GM18909 (cell line): ENCODE results near the gene ZGPAT.

Experiments
- ATAC-seq: cut with Tn5 transposase; IDR thresholded peaks from one replicate; pipeline ENCODE4 v1.9.1; 2021; ENCODE audit warnings: mild to moderate bottlenecking; ENCODE audit not compliant: unreplicated experiment, poor library complexity

The ZGPAT gene

DNA sequence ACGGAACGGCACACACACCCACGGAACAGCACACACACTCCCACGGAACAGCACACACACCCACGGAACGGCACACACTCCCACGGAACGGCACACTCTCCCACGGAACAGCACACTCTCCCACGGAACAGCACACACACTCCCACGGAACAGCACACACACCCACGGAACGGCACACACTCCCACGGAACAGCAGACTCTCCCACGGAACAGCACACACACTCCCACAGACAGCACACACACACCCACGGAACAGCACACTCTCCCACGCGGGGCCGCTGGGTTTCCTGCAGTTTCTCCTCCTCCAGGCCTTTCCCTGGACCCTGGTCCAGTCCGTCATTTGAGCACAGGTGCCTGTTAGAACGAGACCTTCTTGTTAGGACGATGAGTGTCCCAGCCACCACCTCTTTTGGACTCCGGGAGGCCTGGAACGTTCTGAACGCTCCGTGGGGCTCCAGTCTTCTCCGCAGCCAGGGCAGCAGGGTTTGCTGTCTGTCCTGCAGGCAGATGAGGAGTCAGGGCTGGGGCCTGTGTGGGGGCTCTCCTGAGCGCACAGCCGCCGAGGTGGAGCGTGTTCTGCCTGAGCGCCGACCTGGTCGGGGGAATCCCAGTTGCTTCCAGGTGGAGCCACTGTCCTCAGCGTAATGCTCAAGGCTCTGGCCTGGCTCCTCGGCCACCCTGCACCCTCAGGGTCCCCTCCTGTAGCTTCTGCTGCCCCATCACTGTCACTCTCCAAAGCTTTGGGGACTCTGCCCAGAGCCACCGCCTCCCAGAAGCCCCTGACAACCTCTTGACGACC, 29.0 kb upstream of the ZGPAT start:
- ATAC-seq = no peak

DNA sequence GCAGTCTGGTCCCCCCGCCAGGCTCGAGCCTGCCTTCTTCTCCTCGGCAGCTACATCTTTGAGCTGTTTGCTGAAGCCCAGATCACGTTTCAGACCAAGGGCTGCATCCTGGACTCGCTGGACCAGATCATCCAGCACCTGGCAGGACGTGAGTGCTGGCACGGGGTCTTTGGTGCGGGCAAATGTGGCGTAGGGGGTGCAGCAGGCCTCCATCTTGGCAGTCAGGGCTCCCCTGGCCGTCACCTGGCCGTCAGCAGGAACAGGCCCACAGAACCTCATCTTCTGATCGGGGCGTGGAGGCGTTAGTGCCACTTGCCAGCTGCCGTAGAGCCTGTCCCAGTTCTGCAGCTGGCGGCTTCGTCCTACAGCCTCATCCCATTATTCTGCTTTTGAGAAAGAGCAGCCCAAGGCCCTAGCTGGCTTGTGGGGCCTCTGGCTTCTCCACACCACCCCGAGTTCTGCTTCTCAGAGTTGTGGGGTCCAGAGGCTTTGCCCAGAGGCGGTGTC, 28.0 kb upstream of the ZGPAT start:
- ATAC-seq = no peak

DNA sequence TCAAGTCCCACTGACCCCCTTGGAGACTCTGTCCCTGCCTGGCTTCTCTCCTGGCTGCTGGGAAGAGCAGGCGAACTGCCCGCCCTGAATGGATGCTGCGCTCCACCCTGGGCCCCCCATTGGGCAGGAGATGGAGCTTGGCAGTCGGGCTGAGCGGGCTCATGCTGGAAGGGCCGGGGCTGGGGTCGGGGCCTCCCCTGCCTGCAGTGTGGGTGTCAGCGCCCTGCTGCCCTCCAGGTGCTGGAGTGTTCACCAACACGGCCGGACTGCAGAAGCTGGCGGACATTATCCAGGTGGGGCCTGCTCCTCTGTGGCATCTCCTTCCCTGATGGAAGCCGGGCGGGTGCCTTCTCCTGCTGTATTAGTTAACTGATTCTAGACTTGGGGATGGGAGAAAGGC, 27.4 kb upstream of the ZGPAT start:
- no peak for ATAC-seq

DNA sequence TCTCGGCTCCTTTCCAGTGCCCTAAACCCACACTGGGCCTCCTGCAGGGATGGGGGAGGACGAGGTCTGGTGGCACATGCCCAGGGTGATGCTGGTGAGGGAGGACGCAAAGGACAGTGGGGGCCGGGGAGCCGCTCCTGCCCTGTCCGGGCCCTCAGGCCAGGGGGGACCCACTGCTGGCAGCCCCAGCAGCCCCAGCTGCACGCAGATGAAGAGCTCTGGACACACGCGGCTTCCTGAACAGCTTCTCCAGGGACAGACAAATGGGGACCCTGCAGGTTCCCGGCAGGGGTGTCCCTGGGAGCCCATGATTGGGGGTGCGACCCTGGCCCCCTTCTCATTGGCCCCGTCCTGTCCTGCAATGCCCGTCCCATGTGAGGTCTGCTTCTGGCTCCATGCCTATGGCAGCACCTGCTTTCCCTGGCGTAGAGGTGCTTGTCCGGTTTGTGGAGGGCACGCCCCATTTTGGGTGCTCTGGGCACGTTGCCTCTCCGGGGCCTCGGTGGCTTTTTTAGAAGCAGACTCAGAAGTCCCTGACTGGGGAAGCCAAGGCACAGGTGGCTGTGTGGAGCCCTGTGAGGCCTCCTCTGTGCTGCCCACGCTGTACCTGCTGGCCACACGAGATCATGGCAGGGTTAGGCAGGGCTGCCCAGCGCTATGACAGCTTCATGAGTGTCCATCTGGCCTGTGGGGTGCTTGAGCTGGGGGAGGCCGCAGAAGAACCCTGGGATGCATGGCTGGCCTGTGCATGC, 26.8 kb upstream of the ZGPAT start:
- ATAC-seq = no peak

DNA sequence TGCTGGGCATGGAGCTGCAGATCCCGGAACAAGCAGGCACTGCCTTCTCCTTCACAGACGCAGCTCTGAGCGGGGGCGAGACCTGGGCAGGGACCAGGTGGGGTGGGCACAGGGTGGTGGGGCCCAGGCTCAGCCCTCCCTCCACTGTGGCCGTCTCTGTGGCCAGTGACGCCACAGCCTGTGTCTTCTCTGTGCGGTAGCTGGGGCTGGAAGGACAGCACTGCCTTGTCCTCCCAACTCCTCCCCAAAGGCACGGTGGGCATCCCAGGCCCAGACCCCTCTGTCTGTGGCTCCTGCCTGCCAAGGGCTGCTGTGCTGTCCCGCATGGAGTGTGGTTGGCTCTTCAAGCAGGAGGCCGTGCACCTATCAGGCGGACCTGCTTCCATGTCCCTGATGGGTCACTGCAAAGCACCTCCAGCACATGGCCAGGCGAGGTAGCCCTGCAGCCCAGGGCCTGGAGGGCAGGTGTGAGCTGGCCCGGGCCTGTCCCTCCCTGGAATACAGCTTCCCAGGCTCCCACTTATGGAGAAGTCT, 26.2 kb upstream of the ZGPAT start:
- ATAC-seq = no peak

DNA sequence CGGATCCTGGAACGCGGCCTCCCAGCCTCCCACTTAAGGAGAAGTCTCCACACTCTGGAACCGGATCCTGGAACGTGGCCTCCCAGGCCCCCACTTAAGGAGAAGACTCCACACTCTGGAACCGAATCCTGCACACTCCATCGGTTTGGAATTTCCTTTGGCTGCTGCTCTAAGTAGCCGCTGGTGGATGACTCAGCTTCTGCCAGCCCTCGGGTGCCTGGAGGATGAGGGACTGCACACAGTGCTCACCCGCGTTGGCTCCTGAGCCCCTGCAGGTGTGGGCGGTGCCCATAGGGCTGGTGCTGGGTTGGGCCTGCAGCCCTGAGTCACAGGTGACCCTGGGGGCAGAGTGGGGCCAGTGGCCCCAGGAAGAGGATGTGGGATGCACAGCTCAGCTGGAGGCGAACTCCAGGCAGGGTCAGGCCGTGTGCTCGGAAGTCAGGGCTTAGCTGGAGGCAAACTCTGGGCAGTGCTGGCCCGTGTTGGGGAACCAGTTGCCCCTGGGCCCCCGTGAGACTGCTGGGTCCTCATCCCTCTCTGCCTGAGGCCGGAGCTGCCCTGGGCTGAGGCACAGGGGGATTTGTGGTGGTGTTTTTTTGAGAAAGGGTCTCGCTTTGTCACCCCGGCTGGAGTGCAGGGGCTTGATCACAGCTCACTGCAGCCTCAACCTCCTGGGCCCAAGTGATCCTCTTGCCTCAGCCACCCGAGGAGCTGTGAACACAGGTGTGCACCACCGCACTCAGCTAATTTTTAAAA, 25.3 kb upstream of the ZGPAT start:
- ATAC-seq = no peak

DNA sequence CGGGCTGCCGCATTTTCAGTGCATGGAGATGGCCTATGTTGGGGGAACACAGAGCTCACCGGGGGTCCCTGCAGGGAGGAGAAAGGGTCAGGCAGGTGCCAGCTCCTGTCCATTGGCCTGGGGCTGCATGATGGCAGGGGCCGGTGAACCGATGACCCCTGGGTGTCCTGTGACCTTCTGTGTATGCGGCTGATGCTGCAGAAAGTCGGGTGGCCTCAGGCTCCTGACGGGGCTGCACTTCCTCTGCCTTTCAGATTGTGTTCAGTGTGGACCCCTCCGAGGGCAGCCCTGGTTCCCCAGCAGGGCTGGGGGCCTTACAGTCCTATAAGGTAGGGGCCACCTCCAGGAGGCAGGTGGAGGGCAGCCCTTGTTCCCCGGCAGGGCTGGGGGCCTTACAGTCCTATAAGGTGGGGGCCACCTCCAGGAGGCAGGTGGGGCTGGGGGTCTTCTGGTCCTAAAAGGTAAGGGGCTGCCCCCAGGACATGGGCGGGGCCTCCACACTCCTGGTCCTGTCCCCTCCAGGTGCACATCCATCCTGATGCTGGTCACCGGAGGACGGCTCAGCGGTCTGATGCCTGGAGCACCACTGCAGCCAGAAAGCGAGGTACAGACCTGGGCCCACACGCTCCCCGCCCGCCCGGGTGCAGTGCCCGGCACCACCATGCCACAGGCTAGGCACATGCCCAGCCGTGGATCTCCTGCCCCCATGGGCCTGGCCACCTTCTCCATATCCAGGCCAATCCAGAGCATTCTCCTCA, 22.4 kb upstream of the ZGPAT start:
- ATAC-seq = no peak

DNA sequence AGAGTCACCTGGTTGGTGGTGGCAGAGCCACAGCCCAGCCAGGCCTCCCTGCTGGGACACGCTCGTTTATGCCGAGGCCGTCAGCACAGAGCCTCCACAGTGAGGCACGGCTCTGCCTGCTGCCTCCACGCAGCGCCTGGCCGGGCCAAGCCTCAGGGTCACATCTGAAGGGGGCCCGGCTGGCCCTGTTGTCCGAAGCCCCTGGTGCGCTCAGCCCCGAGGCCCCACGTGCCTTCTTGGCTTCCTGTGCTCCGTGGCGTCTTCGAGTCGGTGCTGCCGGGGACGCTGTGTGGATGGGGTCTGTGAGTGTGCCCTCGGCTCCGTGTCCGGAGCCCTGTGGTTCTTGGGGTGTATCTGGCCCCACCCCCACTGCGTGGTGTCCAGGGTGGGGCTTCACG, 21.7 kb upstream of the ZGPAT start:
- no peak for ATAC-seq

DNA sequence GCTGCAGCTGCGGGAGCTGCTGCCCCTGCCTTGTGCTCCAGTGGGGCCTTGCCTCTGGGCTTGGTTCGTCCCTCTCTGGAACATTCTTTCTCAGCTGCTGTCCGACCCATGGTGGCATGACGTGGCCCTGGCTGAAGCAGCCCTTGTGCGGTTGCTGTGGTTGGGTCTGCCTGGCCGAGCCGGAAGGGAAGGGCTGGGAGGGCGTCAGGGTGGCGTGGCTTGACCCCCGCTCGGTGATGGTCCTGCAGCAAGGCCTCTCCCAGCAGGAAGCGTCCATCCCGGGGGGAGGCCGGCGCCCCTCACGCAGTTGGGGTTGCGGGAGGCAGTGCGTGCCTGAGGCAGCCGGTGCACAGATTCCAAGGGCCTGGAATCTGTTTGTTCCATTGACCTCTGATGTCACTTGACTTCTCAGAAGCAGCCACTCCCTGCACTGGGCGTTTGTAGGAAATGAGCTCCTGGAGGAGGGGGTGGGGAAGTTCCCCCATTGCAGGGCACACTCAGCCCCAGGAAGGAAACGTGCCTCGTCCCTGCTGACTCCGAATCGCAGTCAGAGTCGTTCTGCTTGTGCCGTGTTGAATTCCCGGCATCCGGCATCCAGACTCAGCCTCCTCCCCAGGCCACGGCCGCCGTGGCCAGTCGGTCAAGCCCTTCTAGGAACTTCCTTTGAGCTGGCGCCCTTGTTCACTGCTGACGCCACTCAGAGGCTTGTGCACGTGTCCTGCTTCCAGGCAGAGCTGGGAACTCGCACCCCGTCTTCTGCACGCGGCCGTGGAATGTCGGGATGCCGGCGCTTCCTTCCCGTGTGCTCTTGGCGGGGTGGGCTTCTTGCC, 21.1 kb upstream of the ZGPAT start:
- ATAC-seq = no peak

DNA sequence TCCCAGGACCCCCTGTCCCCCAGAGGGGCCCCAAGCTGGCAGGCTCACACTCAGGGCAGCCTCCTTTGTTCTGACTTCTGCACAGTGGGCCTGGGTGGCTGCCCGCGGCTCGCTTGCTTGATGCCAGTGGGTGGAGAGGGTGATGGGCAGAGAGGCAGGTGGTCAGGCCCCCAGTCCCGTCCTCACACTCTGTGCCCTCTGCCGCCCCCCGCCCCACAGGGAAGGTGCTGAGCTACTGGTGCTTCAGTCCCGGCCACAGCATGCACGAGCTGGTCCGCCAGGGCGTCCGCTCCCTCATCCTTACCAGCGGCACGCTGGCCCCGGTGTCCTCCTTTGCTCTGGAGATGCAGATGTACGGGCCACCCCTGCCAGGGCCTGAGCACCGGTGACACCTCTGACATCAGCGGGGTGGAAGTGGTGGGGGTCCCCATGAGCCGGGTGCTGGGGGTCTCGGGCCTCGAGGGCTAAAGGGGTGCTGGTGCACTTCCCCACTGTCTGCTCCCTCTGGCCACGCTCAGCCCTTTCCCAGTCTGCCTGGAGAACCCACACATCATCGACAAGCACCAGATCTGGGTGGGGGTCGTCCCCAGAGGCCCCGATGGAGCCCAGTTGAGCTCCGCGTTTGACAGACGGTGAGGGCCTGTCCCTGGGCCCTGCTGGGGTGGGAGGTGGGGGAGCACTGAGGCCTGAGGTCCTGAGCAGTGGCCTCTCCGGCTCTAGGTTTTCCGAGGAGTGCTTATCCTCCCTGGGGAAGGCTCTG, 20.2 kb upstream of the ZGPAT start:
- no peak for ATAC-seq

DNA sequence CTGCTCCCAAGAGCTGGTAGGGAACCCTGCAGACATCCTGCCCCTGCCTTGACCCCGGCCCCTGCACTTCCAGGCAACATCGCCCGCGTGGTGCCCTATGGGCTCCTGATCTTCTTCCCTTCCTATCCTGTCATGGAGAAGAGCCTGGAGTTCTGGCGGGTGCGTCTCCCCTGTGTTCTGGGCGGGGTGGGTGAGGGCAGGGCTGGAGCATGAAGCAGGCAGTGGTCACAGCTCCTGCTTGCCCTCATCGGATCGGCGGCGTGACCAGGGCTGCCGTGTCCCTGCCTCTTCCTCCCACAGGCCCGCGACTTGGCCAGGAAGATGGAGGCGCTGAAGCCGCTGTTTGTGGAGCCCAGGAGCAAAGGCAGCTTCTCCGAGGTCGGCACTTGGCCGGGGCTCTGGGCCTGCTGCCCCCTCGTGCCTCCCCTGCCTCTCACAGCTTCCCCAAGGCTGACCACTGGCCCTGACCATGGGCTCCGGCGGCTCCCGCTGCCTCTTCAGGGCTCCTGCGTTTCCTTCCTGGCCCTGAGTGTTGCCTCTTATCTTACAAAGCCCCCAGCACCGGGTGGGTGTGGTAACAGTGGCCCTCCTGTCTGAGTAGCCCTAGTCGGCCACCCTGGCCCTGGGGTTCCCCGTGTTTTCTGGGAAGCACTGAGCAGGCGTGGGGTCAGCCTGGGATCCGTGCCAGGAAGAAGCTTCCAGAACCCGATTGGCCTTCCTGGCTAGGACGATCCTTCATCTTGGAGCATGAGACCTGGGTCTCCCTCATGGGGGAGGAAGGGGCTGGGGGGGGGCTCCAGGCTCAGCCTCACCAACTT, 19.4 kb upstream of the ZGPAT start:
- ATAC-seq = no peak

DNA sequence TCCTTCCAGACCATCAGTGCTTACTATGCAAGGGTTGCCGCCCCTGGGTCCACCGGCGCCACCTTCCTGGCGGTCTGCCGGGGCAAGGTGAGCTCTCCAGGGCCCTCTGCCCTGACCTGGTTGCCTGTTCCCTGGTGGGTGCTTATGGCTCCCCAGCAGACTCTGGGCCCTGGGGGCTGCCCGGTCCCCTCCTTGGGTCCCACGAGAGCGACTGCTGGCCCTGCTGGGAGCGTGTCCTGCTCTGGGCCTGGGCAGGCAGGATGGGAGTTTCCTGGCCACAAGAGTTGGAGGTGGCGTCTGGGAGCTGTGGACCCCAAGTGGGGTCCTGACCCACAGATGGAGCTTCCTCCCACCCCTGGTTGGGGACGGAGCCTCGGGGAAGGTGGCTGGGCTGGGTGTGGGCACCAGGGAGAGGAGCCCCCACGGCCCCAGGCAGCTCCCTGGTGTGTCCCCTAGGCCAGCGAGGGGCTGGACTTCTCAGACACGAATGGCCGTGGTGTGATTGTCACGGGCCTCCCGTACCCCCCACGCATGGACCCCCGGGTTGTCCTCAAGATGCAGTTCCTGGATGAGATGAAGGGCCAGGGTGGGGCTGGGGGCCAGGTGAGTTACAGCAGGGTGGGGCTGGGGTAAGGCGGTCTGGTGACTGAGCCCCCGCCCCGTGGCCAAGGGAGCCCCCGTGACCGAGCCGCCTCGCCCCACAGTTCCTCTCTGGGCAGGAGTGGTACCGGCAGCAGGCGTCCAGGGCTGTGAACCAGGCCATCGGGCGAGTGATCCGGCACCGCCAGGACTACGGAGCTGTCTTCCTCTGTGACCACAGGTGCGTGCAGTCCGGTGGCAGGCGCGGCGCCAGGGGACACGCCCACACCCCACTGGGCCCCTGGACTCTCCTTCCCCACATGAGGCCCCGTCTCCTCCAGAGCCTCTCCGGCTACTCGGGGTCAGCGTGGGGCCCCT, 18.5 kb upstream of the ZGPAT start:
- ATAC-seq = no peak

DNA sequence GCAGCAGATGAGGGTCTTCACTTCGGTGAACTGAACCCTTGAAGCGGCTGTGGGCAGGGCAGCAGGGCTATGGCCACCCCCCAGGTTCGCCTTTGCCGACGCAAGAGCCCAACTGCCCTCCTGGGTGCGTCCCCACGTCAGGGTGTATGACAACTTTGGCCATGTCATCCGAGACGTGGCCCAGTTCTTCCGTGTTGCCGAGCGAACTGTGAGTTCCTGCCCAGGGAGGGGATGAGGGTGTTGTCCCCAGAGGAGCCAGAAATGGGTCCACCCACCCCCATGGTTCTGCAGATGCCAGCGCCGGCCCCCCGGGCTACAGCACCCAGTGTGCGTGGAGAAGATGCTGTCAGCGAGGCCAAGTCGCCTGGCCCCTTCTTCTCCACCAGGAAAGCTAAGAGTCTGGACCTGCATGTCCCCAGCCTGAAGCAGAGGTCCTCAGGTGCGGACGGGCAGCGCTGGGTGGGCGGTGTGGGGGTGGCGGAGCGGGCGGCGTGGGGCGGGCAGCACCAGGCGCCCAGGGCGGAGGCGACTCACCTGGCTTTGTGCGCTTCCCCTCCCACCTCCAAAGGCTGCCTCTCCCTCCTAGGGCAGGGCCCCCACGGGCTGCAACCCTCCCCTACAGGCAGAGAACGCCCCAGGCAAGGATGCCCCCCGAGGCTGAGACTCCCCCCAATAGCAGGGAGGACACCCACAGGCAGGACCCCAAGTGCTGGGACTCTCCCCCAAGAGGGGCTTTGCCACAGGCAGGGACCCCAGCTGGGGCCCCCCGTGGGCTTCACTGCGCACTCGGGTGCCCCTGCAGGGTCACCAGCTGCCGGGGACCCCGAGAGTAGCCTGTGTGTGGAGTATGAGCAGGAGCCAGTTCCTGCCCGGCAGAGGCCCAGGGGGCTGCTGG, 17.6 kb upstream of the ZGPAT start:
- ATAC-seq = no peak

DNA sequence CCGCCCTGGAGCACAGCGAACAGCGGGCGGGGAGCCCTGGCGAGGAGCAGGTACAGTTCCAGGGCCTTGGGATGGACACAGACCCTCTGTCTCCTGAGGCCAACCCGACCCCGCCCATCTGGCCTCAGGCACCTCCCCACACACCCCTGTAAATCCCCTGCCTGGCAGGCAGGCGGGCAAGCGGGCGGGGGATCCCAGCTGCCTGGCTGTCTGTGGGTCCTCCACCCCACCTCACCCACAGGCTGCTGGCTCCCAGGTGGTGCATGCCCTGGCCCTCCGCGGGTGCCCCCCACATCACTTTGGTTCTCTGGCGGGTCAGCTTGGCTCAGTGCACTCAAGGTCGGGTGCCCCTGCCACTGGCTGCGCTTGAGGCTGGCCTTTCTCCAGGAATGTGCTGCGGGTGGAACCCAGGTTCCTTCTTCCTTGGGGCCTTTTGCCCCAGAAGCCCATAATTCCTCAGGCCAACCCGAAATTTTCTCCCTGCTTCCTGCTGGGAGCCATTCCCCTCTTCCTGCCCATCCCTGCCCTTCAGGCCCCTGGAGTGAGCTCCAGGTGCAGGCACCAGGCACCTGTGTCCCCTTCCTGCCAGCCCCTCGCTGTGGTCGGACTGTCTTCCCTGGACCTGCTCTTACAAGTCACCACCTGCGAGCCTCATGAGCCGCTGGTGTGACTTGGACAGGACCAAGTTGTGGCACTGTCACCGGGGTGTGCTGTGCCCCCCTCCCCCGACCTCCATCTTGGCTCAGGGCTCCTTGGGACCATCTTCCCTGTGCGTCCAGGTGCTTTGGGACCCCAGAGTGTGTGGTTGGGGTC, 16.7 kb upstream of the ZGPAT start:
- no peak for ATAC-seq
